Measurements from ENCODE around the gene STRIP2.

GRCh38 chr7:129503725-129504124 lies 69.5 kb downstream of the STRIP2 start:
- TF ChIP-seq, protein P1, sequence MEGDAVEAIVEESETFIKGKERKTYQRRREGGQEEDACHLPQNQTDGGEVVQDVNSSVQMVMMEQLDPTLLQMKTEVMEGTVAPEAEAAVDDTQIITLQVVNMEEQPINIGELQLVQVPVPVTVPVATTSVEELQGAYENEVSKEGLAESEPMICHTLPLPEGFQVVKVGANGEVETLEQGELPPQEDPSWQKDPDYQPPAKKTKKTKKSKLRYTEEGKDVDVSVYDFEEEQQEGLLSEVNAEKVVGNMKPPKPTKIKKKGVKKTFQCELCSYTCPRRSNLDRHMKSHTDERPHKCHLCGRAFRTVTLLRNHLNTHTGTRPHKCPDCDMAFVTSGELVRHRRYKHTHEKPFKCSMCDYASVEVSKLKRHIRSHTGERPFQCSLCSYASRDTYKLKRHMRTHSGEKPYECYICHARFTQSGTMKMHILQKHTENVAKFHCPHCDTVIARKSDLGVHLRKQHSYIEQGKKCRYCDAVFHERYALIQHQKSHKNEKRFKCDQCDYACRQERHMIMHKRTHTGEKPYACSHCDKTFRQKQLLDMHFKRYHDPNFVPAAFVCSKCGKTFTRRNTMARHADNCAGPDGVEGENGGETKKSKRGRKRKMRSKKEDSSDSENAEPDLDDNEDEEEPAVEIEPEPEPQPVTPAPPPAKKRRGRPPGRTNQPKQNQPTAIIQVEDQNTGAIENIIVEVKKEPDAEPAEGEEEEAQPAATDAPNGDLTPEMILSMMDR (IDR thresholded peaks at IDR 0.05; ENCODE audit: poor library complexity), result no peak
- no peak for TF ChIP-seq EZH2phosphoT487 (IDR thresholded peaks at IDR 0.05; ENCODE audit: low read depth, severe bottlenecking, unreplicated experiment)
